ENCODE data around the gene DELE1. TPM values are rescaled to one million over a fixed set of nuclear protein-coding genes. Genes with fewer than 3 reads are reported as not detected.

The DELE1 gene
- total and polyA plus RNA-seq, 7 donors, result 34.2 to 88.3 (median 52.6) TPM

DNA sequence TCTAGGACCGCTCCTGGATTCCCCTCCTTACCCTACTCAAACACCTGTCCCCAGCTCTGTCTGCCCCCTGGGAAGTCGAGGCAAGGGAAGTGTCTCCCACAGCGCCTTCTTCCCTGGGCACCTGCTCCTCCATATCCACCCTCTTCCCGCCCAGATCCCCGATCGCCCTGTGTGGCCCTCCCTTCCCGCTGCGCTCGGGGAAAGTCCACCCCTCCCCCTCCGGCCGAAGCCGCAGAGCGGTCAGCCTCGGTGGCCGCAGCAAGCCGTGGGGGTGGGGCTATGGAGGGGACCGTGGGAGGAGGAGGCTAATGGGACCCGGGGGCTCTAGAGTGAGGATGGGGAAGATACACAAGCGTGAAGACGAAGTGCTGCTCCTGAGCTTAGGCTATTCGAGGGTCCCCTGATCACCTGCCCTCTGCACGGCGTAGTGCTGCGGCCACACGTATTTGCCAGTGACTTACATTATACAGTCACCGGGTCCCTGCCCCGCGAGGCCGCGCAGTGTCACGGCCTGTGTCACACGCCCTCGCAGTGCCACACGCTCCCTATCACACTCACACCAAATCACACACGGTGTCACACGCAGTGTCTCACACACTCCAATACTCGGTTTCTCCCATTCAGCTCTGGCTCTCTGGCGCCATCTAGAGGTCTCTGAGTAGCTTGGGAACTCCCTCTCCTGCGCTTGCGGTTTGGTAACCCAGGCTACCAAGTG is 44.8 kb upstream of the DELE1 start:
- Histone ChIP-seq H3K9me3 (no peaks in the 10 kb centered on the region), H3K36me3 (no peaks in the 10 kb centered on the region), H3K4me1 (peaks cover 0 to 43% (median 38%) of the 10 kb centered on the region in 4 donors), H3K4me3 (peak overlapping the region; percentile 38 to 71 (median 66)), H3K27ac (peak overlapping the region; percentile 62 to 79 (median 72)), H3K27me3 (peaks cover 38 to 85% (median 57%) of the 10 kb centered on the region in 3 donors)
- TF ChIP-seq POLR2A (IDR thresholded peaks at IDR 0.05) (no peak), POLR2AphosphoS5 (IDR thresholded peaks at IDR 0.05) (peak in 3 of 4 donors; percentile 28 to 40 (median 33)), EP300 (IDR thresholded peaks at IDR 0.05) (no peak)
- TF ChIP-seq, protein P1, sequence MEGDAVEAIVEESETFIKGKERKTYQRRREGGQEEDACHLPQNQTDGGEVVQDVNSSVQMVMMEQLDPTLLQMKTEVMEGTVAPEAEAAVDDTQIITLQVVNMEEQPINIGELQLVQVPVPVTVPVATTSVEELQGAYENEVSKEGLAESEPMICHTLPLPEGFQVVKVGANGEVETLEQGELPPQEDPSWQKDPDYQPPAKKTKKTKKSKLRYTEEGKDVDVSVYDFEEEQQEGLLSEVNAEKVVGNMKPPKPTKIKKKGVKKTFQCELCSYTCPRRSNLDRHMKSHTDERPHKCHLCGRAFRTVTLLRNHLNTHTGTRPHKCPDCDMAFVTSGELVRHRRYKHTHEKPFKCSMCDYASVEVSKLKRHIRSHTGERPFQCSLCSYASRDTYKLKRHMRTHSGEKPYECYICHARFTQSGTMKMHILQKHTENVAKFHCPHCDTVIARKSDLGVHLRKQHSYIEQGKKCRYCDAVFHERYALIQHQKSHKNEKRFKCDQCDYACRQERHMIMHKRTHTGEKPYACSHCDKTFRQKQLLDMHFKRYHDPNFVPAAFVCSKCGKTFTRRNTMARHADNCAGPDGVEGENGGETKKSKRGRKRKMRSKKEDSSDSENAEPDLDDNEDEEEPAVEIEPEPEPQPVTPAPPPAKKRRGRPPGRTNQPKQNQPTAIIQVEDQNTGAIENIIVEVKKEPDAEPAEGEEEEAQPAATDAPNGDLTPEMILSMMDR (IDR thresholded peaks at IDR 0.05), result peak; percentile 93 to 97 (median 93)
- intact Hi-C loops (cut with DNase I), result loop anchor here (1.0 to 5.0 kb wide), 5 partner anchors 30 to 186 kb away; partner anchors contain the start of gene DELE1
- 0 to 1% methylated on average over 40 of the region's 40 CpGs for WGBS, 2 donors
- peak; percentile 94 for DNase-seq

DNA sequence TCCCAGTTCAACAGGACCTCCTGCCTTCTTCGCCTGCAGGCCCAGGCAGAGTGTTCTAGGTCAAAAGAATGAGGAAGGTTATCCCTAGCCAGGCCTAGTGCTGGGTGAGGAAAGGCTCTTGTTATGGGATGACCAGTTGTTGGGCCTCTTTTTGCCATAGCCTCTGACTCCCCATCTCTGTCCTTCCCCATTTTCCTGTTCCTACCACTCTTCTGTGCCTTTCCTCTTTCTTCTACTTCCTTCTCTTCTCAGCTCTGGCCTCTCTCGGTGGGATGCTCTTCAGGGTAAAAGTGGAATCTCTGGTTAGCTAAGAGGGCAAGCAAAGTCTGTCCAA is 44.3 kb upstream of the DELE1 start:
- Histone ChIP-seq H3K9me3 (no peaks in the 10 kb centered on the region), H3K27me3 (peaks cover 39 to 85% (median 57%) of the 10 kb centered on the region in 3 donors), H3K4me3 (no peak overlapping the region), H3K4me1 (peaks cover 0 to 43% (median 38%) of the 10 kb centered on the region in 4 donors), H3K27ac (peak overlapping the region; percentile 61 to 76 (median 65)), H3K36me3 (no peaks in the 10 kb centered on the region)
- DNase-seq, result no peak
- no peak for TF ChIP-seq POLR2A (IDR thresholded peaks at IDR 0.05)
- TF ChIP-seq, protein P1 (IDR thresholded peaks at IDR 0.05), result peak in 1 of 4 experiments; percentile 8
- 1 to 2% methylated on average over 2 of the region's 2 CpGs for WGBS, 2 donors
- intact Hi-C loops (cut with DNase I), result loop anchor here (1.0 to 5.0 kb wide), 4 partner anchors 43 to 187 kb away; partner anchors contain the start of gene DELE1

DNA sequence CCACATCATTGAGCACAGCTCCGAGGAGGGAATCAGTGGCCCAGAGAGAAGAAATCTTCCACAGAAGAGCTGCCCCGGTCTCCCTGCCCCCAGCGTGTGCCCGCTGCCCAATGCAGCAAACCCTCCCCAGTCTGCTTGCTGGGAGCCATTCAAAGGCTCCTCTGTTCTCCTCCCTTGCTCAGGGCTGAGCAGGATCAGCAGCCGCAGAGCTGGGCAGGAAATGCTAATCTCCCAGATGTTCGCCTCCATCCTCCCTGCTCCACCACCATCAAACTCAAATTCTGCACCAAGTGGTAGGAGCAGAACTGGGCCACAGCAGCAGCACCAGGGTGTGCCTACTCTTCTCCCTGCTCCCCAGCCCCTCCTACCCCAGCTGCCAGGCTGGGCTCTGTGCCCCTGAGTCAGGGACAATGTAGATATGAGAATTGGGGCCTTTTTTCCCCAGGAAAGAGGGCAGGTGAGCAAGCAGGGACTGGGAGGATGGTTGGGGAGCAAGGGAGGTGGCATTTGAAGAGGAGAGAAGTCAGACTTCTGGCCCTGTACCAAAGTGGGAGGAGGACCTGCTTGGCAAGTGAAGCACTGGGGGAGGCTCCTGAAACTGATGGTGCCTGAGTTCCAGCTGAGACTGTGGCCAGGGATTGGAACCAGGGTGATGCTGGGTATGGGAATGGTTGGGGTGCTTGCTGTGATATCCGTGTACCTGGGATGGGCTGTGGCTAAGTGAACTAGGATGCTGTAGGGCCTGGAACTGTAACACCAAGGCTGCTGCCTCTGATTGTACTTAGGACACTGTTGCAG is 43.5 kb upstream of the DELE1 start:
- peaks cover 0 to 43% (median 38%) of the 10 kb centered on the region in 4 donors for H3K4me1 ChIP-seq
- no peak for DNase-seq
- H3K9me3 ChIP-seq, result no peaks in the 10 kb centered on the region
- WGBS, 2 donors, result 39 to 78% methylated on average over 7 of the region's 7 CpGs
- TF ChIP-seq POLR2AphosphoS5 (IDR thresholded peaks at IDR 0.05), result no peak
- TF ChIP-seq EP300 (IDR thresholded peaks at IDR 0.05), result no peak
- TF ChIP-seq, protein P1 (IDR thresholded peaks at IDR 0.05), result no peak
- TF ChIP-seq POLR2A (IDR thresholded peaks at IDR 0.05), result no peak
- H3K36me3 ChIP-seq, result no peaks in the 10 kb centered on the region
- H3K27me3 ChIP-seq, result peaks cover 37 to 85% (median 56%) of the 10 kb centered on the region in 3 donors
- intact Hi-C loops (cut with DNase I), result loop anchor here (1.0 to 5.0 kb wide), 4 partner anchors 42 to 187 kb away; partner anchors contain the start of gene DELE1
- peak overlapping the region; percentile 61 to 76 (median 65) for H3K27ac ChIP-seq
- H3K4me3 ChIP-seq, result no peak overlapping the region

DNA sequence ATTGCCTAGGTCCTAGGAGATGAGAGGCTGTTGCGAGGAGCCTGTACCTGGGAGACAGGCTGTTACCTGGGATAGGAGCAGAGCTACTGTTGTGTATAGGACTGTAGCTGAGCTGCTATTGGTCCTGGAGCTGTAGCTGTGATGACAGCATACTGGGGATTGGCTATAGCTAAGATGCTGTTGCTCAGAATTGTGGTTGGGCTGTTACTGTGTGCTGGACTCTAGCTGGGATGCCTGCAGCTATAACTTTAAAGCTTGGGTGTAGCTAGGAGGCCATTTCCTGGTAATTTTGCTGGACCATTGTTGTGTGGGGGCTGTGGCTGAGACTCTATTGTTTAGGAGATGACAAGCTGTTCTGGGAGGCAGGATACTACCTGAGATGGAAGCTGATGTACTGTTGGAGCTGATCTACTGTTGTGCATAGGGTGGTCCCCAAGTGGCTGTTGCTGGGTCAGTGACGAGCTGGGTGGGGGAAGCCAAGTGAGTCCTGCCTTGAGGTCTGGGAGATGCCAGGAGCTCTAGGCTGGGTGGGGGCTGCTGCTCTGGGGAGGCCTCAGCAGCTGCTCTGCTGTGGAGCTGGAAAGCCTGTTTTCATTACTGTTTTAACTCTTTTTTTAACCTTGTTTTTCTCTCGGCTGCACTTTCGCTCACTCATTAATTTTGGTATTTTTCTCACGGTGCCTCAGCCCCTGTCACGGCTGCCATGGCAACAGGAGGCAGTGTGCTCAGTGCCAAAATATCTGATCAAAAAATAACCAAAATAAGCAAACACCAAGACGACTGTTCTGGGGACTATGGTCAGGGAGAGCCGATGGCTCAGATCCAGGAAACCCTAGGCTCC is 42.5 kb upstream of the DELE1 start:
- Histone ChIP-seq H3K36me3 (no peaks in the 10 kb centered on the region), H3K4me1 (peaks cover 0 to 33% (median 32%) of the 10 kb centered on the region in 4 donors), H3K27ac (peak overlapping the region; percentile 37 to 76 (median 64)), H3K27me3 (peaks cover 27 to 84% (median 45%) of the 10 kb centered on the region in 3 donors), H3K9me3 (no peaks in the 10 kb centered on the region), H3K4me3 (no peak overlapping the region)
- 48 to 73% methylated on average over 8 of the region's 8 CpGs for WGBS, 2 donors
- DNase-seq, result no peak
- intact Hi-C loops (cut with DNase I), result no loop called here
- no peak for TF ChIP-seq POLR2AphosphoS5 (IDR thresholded peaks at IDR 0.05)
- TF ChIP-seq, protein P1 (IDR thresholded peaks at IDR 0.05), result no peak
- no peak for TF ChIP-seq POLR2A (IDR thresholded peaks at IDR 0.05)
- no peak for TF ChIP-seq EP300 (IDR thresholded peaks at IDR 0.05)

Measured in sigmoid colon (tissue), 7 donors.